Retina (tissue), 1 donor: ENCODE data around the gene STAM.

Experiments
- DNase-seq: peaks from one replicate; pipeline ENCODE4 v3.0.0-alpha.2; 2016

STAM gene

DNA sequence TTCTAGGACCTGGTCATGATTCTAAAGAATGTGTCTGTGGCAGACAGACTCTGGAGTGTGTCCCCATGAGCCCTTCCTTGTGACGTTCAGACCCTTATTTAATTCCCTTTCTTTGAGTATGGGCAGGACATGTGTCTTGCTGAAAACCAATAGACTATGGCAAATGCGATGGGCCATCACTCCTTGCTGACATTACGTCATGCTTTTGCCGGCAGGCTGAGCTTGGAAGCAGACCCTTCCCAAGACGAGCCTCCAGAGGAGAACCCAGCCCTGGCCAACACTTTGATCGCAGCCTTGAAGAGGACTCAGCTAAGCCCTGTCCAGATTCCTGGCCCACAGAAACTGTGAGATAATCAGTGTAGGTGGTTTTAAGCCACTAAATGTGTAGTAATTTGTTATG lies 89.7 kb downstream of the STAM start:
- DNase-seq = no peak

DNA sequence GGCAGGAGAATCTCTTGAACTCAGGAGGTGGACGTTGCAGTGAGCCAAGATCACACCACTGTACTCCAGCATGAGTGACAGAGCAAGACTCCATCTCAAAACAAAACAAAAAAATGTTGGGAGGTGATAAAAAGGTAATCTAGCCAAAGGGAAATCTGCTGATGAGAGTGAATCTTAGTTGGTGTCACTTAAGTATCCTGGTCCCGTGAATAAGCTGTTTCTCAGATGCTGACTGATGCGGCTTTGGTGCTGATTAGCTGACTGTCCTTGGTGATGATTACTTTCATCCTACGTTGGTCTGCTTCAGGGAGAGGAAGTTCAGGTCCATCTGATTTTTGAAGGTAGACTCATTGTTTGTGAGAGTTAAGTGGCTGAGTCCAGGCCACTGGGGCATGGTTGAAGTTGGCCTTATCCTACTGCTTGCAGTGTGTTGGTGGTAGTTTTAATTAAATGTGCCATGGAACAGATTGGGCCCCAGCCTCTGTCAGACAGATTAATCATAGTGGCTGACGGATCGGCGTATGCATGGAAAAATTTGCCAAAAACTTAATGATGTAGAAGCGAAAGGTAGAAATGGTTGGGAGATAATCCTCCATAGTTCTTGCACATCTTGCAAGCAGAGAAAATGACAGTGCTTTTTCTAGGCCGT lies 90.6 kb downstream of the STAM start:
- DNase-seq = no peak

DNA sequence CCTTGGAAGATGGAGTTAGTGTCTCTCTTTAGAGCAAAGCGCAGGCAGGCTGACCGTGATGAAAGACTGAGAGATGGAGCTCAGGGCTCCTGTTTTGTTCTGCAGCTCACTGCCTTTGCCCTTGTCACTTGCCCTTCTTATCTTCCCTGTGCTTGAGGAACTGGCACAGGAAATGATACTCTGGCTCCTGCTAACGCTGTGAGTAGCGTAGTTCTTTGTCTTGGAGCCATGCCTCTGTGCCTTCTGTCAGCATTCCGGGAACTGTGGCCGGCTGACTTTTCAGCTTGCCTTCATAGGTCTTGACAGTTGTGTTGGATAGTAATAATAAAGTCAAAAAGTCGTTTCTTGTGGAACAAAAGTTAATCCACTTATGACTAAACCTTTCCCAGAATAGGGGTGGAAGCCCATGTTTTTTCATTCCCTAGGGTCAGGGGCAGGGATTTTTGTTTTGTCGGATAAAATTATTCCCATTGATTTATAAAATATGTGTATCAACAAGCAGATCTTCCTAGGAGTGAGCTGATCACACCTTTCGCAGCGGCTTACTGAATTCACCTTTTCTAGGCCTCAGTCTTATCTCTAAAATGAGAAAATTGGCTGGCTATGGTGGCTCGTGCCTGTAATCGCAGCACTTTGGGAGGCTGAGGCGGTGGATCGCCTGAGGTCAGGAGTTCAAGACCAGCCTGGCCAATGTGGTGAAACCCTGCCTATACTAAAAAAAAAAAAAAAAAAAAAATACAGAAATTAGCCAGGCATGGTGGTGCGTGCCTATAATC lies 91.4 kb downstream of the STAM start:
- DNase-seq = no peak

DNA sequence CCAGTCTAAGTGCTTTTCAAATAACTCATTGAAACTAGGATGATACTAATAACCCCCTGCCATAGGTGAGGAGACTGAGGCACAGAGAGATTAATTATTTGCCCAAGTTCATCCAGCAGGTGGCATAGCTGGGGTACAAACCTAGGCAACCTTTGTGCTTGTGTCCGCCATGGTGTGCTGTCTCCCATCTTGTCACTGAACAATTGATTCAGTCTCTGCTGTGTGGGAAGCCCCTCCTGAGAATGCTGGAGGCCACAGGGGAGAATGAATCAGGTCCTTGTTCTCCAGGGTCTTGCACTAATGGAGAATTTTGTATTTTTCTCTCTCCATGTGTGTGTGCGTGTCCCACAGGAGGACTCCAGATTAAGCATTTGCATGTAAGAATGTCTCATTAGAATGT lies 92.3 kb downstream of the STAM start:
- no peak for DNase-seq

DNA sequence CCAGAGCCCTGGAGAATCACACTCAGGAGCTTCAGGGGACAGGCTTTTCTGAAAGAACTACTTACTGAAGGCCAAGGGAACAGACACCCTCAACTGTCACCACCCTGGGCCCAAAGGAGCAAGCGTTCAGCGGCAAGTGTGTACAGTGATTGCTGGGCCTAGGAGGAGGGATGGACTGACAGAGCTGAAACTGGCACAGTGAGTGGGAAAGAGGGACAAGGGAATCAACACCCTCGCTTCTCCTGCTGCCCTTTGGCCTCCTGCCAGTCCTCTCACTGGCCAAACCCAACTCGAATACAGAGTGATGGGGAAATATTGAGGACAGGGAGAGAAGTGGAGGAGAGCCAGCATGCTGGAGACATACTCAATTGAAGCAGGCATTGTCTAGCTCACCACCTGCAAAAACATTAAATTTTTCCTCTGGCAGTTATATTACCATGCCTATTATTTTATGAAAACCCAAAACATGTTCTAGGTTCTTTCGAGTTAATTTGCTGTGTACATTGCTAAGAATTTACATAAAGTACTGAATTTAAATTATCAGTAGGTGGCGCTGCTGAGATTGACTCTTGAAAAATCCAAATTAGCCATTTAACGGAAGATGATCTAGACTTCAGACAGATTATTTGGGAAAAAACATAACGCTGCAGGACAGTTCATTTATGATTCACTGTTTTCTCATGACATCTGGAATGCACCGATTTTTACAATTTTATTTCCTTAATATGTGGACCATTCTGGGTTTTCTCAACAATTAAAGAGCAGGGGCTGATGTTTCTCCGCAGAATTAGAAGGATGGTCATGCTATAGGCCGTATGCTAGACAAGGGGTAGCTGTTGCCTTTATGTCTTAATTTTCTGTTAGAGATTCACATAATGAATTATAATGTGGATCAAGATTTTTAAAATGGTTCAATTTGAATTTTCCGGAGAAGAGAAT lies 93.3 kb downstream of the STAM start:
- DNase-seq = peak; percentile 49

DNA sequence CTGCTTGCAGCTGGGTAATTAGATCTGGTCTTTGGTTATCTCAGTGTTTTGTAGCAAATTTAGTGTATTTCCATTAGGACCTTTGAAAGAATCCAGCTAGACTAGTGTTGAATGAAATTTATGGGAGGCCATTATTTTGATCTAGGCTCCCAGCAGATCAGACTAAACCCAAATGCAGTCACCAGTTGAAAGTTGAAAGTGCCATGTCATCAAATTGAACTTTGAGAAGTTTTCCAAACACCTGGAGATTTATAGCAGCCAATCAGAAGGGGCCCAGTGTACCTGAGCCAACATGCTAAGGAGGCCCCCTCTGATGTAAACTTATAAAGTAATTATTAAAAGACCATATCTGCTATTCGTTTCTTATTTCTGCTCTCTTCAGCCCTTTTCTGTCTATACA lies 96.7 kb downstream of the STAM start:
- no peak for DNase-seq

DNA sequence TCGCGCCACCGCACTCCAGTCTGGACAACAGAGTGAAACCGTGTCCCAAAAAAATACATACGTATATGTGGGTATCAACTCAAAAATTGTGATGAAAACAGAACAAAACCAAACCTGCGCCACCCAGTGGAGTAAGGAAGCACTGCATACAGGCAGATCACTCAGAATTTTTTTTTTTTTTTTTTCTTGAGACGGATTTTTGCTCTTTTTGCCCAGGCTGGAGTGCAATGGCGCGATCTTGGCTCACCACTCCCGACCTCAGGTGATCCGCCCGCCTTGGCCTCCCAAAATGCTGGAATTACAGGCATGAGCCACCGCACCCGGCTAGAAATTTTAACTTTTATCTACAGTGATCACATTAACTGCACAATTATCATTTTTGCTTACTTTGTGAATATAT lies 99.0 kb downstream of the STAM start:
- DNase-seq = peak; percentile 63

DNA sequence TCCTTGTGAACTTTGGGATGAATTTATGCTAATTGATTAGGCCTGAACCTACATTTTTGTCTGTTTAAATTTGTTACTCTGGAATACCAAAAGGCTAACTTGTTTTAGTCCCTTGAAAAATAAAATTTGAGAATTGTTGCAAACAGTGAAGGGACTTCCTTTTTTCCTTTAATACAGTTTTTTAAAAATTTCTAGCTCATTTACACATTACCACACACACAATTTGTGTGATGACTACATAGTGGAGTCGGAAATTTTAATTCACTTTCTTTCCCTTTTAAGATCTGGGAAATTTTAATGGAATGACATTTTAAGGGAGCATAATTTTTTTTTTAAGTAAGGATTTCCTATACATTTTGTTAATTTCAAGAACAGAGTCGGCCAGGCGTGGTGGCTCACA lies 99.5 kb downstream of the STAM start:
- no peak for DNase-seq

DNA sequence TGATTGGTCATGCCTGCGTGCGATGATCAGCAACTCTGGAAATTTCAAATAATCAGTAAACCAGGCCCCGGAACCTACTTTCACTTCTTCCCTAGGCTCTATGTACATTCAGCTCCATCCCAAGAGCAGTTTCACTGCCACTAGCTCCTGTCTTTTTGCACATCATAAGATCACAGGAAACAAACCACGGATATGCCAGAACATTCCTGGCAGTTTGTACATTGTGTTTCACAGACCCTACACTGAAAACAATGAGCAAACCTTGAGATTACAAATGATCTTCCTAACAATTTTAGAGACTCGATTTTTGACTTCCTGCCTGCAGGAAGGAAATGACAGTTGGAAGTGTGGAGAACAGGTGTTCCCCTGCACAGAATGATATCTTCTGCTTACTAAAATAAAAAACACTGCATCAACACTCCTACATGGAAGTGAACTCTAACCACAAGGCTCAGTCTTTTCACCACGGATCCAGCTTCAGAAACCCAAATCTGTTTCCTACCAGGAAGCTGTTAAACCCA lies 100.5 kb downstream of the STAM start:
- DNase-seq = no peak

DNA sequence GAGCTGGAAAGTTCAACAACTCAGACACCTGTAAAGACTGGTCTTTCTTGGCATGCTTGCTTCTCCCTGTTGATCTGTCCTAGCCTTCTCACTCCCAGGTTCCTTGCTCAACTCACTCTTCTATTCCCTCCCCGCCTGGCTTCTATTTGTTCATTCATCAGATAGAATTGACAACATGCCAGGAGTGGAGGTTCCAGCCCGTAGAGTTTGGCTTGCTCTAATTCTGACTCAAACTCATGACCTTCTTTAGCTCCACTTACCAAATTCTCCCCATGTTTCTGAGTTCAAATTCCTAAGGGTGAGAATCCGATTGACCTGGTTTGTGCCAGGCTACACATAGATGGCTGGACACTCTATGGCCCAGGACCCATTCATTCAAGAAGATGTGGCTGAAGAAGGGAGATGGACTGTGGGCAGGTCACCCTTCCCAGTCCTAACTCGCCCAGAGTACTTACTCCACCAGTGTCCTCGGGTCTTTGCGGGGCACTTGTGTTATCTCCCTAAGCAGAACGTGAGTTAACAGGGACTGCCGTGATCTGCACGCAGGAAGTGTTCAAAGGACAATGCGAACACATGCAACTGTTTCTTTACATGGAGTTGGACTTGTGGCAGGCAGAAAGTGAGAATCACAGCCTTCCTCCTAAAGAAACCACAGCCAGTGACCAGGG lies 104.1 kb downstream of the STAM start:
- DNase-seq = no peak

DNA sequence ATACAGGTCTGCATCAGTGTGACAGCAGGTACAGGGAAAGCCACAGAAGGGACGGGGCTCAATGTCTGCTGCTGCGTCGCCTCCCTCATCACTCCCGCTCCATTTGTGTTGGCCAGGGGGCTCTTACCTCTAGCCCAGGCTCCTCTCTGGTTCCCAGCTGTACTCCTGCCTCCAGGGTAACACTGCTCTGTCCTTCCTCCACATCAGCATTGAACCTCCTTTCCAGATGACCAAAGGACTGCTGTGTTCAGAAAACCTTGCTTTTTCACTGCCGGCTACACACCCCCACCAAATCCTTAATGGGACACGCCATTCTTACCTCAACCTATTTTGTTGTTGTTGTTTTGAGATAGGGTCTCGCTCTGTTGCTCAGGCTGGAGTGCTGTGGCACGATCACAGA lies 105.9 kb downstream of the STAM start:
- no peak for DNase-seq

DNA sequence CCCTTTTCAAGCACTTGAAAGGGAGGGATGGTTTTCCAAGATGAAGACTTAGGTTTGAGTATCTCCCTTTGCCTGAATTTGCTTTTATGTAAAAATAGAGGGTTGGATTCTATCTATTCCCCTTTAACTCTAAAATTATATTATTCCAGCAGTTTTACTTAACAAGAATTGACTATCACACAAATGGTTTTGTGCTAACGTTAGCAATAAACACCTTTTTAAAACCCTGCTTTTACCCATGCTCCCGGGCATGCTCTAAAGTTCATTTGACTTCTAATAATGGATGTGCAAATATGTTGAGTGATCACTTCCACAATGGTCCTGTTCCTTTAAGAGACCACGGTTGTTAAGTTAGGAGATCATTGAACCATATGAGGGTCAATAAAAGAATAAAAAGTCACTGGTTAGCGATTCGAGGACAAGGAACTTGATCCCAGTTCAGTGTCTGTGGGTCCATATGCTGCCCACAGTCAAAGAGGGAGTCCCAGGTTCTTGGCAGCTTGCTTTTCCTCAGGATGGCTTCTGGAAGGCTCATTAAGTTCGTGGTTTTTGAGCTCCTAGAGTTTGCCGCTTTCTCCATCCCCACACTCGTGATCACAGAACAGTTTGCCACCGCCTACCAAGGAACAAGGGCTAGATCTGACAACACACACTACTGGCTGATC lies 108.0 kb downstream of the STAM start, which contains the start of gene TMEM236:
Gene TMEM236, plus strand, starts transcription at position 421 of the 665 bp plus-strand sequence. Its CDS starts 95 bp downstream, at position 516.
- DNase-seq = no peak

DNA sequence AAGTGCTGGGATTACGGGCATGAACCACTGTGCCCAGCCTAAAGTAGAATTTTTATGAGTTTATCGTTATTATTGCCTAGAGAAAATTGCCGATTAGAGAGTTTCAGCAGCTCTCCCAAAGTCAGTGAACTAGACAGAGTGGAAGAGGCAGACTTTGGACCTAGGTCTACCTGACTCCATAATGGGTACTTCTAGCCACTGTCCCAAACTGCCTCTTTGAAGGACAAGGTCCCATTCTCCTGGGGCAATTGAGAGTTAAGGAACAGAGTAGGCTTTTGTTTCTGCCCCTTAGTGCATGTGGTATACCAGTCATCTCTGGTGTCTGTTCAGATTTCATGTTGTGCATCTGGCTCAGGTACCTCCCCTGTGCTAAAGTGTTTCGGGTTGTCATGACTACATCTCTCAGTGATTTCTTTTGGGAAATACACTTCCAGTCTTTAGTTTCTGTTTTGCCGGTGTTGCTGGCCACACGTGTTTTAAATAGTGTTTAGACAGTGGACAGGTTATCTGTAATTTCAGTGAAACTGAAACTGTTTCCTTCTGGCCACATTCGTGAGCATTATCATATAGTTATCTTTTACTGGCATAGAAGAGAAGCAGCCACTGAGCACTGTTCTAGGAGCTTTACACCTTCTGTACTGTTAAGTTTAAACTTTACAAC lies 112.7 kb downstream of the STAM start:
- DNase-seq = no peak

DNA sequence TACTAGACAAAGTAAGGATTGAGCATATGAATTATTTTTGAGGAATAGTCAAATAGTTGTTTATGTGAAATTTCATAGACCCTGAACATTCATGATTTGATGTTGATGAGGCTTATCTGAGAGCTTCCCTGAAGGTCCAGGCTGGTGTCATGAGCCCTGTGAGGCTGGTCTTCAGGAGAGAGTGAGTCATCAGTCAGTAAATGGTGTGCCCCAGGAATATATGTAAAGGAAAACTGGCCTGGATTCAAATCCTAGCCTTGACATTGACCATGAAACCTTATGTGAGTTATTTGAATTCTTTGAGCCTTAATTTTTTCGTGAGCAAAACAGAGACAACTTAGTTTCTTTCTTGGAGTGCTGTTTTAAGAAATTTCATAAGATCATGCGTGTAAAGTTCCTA lies 114.2 kb downstream of the STAM start:
- no peak for DNase-seq

DNA sequence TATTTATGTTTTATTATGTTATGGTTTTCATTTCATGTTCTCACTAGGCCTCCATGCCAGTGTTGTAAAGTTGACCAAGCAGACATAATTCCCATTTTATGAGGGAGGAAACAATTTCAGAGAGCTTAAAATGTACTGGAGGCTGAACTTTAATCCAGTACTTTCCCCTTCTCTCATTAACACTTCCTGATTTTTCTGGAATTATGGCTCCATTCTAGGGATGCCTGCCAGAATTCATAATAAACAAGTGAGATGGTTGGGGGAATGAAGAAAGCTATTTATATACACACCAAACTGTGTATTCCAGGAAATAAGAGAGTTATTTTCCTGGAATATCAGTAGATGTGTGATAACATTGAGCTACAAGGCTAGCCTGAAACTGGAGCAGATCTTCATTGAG lies 114.9 kb downstream of the STAM start:
- DNase-seq = no peak

DNA sequence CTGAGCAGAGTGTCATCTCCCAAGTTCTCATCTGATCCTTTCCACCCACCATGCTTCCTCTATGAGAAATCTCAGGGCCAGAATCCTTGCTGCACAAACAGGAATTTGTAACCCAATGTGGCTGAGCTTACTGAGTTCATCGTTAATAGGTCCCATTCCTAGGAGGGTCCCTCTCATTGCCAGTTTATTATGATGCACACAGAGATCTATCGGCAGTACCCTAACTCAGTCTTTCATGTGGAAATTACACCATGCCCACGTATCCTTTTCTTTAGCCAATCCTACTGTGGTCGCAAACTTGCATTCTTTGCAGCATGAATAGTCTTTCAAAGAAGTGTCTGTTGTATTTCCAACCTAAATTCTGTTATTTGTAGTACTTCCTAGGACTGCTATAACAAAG lies 120.2 kb downstream of the STAM start:
- DNase-seq = no peak

DNA sequence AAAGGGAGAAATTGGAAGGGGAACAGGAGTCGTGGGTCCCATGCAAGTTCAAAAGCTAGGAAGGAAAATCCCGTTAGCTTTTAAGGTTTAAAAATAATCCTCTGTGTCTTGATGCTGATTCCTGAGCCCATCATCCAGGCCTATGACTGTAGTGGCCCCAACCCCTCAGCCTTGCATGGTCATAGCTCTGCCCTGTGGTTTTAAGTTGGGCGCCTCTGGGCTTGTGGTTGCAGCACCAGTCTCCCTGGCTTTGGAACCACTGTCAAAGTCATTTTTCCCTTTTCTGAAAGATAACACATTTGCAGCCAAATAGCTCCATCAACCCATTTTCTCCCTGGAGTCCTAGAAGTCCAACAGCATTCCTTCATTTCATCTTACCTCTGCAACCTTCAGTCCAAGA lies 121.7 kb downstream of the STAM start:
- no peak for DNase-seq
